Thoracic aorta (tissue), 2 donors: ENCODE results near the gene ITGBL1. TPM values are rescaled to one million over a fixed set of nuclear protein-coding genes. Genes with fewer than 3 reads are reported as not detected.

Experiments used
- ATAC-seq: fragments of 150-250 bp; one replicate; pipeline ENCODE4 v1.8.0; 2017; ENCODE audit warnings: low read depth; ENCODE audit not compliant: insufficient number of reproducible peaks, low FRiP score
- DNase-seq: peaks from one replicate; pipeline ENCODE4 v3.0.0-alpha.2; 2020; ENCODE audit warnings: low spot score
- H3K27ac ChIP-seq, 2 donors: fragments of 200-600 bp; sonication (generic); 1 replicate in 1 of 2; 2 replicates in 1 of 2; pipeline ENCODE4 v1.5.1; 2016; ENCODE audit warnings: mild to moderate bottlenecking in 2 of 2, moderate library complexity in 2 of 2
- H3K27me3 ChIP-seq: fragments of 200-600 bp; sonication (generic); replicated peaks from 2 replicates; pipeline ENCODE4 v1.6.0; 2016; ENCODE audit warnings: mild to moderate bottlenecking; ENCODE audit not compliant: insufficient read depth
- H3K36me3 ChIP-seq: fragments of 200-600 bp; sonication (generic); one replicate; pipeline ENCODE4 v1.5.1; 2016
- H3K4me1 ChIP-seq, 2 donors: fragments of 200-600 bp; sonication (generic); 1 replicate in 1 of 2; 2 replicates in 1 of 2; pipeline versions ENCODE4 v1.5.1 to v1.6.0; 2016; ENCODE audit warnings: low read depth in 2 of 2, mild to moderate bottlenecking in 1 of 2; ENCODE audit not compliant: control insufficient read depth in 1 of 2
- H3K4me3 ChIP-seq: fragments of 200-600 bp; sonication (generic); 2 replicates; pipeline ENCODE4 v1.5.1; 2016; ENCODE audit warnings: mild to moderate bottlenecking
- H3K9me3 ChIP-seq: fragments of 200-600 bp; sonication (generic); 2 replicates; pipeline ENCODE4 v1.5.1; 2016
- total RNA-seq, 2 donors: library from RNA; depleted of rRNA; stranded (reverse); fragments of >200 nt; gene quantifications; one replicate each; pipeline versions ENCODE4 v1.1.0 to v1.2.3, GENCODE V29; 2016
- TF ChIP-seq, protein P1 (sequence below): fragments of 200-600 bp; sonication (generic); IDR thresholded peaks from one replicate; pipeline ENCODE4 v1.5.1; 2019; ENCODE audit warnings: antibody characterized with exemption

The ITGBL1 gene
- total RNA-seq, 2 donors from 2014 or later = 179 to 224 TPM

DNA sequence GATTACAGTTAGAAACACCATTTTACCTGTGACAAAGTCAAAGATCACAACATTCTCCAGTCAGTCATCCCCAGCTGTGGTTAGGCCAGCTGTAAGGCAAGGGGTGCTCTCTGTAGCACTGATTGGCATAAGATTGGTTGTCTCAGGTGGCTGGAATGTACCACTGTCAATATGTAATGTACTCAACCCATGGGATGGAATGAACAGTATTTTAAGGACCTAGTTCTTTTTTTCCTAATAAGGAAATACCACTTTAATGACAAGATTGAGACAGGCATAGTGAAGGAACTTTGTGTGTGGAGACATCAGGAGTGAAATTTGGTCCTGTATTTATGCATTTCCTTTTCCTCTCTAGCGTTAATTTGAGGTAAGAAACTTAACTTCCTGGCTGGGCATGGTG lies 310.7 kb downstream of the ITGBL1 start:
- Histone ChIP-seq H3K4me1 (no peaks in the 10 kb centered on the region), H3K36me3 (no peaks in the 10 kb centered on the region), H3K9me3 (no peaks in the 10 kb centered on the region), H3K27me3 (no peaks in the 10 kb centered on the region), H3K27ac (no peak overlapping the region), H3K4me3 (no peak overlapping the region)
- TF ChIP-seq, protein P1, sequence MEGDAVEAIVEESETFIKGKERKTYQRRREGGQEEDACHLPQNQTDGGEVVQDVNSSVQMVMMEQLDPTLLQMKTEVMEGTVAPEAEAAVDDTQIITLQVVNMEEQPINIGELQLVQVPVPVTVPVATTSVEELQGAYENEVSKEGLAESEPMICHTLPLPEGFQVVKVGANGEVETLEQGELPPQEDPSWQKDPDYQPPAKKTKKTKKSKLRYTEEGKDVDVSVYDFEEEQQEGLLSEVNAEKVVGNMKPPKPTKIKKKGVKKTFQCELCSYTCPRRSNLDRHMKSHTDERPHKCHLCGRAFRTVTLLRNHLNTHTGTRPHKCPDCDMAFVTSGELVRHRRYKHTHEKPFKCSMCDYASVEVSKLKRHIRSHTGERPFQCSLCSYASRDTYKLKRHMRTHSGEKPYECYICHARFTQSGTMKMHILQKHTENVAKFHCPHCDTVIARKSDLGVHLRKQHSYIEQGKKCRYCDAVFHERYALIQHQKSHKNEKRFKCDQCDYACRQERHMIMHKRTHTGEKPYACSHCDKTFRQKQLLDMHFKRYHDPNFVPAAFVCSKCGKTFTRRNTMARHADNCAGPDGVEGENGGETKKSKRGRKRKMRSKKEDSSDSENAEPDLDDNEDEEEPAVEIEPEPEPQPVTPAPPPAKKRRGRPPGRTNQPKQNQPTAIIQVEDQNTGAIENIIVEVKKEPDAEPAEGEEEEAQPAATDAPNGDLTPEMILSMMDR = no peak
- DNase-seq (no peak), ATAC-seq (no peak)

Other genes with a start within 250 kb of the ITGBL1 start
- 10 to 100 TPM; 26.9 to 28.6 TPM for gene NALCN, start 36.2 kb upstream of the ITGBL1 start, total RNA-seq